Renal pelvis (tissue), 4 donors: ENCODE data around the gene PDZD4. TPM values are rescaled to one million over a fixed set of nuclear protein-coding genes. Genes with fewer than 3 reads are reported as not detected.

Experiments used
- DNase-seq: peaks from one replicate; pipeline ENCODE4 v3.0.0-alpha.2; 2013
- polyA plus RNA-seq, 3 donors: library from polyadenylated mRNA; unstranded; fragments of 120-200 nt; gene quantifications; one replicate each; pipeline ENCODE4 v1.2.1, GENCODE V29; 2013; ENCODE audit not compliant: insufficient read length in 3 of 3

PDZD4 gene
- polyA plus RNA-seq, 3 donors: 8.4 to 12.0 (median 11.7) TPM

DNA sequence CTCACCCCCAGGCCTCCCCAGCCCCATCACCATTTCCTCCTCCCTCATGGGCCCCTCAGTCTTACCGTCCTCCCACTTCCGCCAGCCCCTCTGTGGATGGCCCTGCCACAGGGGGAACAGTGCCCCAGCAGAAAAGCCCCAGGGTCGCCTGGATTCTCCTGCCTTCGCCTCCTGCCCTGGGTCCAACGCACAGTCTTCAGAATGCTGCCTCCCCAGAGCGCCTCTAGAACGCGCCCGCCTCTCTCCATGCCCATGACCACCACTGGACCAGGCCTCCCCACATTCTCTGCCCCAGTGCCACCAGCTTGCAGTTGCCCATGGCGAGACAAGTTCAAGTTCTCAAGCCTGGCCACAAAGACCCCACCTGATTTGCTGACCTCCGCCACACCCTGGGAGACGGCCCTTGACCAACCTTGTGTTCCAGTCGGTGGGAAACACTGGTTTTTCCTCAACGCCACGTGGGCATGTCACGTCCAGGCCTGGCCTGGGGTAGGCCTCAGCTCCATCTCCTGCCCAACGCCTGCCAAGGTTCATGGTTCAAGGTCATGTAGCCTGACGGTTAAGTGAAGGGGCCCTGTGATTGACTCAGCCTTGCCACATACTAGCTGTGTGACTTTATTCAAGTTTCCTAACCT is 66.9 kb downstream of the PDZD4 start:
- DNase-seq: no peak

DNA sequence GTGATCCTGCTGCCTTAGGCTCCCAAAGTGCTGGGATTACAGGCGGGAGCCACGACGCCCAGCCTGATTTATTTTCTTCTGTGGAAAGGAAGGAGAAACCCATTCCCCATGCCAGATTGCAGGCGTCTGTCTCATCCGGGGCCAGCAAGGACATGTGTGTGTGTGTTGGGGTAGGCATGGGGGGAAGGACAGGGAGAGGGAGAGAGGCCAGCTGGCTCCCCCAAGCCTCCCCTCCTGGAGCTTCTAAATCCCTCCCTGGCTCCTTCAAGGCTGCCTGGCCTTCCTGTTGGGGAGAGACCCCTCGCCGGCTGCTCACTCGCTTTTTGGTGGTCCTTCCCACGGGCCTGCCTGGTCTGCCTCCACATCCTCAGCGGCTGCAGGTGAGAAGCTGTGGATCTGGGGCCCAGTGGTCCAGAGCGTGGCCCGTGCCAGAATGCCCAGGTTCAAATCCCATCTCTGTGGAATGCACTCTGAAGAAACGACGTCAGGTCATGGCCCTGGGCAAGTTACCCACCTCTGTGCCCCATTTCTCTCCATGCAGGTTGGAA is 67.6 kb downstream of the PDZD4 start:
- DNase-seq: no peak

DNA sequence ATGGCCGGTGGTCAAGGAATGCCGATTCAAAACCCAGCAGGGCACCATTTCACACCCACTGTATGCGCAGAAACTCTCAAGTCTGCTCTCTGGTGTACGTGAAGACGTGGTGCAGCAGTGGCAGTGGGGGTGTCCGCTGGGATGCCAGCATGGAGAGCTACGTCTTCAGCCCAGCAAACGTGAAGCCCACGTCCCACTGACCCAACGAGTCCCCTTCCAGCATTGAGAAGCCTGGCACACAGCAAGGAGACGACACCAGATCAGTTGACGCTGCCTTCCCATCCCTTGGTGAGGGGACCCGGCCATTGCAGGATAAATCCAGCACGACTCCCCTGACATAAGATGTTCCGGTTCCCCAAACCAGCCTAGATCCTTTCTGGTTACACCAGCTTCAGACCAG is 68.5 kb downstream of the PDZD4 start:
- DNase-seq: no peak

DNA sequence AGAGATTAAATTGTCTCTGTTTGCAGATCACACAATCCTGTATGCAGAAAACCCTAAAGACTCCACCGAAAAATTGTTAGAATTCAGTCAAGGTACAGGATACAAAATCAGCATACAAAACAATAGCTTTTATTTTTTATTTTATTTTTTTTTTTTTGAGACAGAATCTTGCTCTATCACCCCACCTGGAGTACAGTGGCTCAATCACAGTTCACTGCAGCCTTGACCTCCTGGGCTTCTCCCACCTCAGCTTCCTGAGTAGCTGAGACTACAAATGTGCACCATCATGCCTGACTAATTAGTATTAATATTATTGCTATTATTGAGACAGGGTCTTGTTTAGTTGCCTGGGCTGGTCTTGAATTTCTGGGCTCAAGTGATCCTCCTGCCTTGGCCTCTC is 75.2 kb downstream of the PDZD4 start:
- no peak for DNase-seq

Other genes starting within 250 kb of the PDZD4 start
- gene CCNQ, start 231.4 kb downstream of the PDZD4 start, polyA plus RNA-seq: 10 to 100 TPM; 17.3 to 22.2 (median 20.4) TPM
- 10 to 100 TPM; 47.5 to 62.2 (median 53.3) TPM for gene DUSP9, start 183.3 kb downstream of the PDZD4 start, polyA plus RNA-seq
- gene PNCK, start 156.7 kb downstream of the PDZD4 start, polyA plus RNA-seq: 10 to 100 TPM in 2 of 3 donors, 1 to 10 TPM in 1; 8.3 to 12.7 (median 10.2) TPM
- gene SLC6A8, start 142.6 kb downstream of the PDZD4 start, polyA plus RNA-seq: 10 to 100 TPM; 61.9 to 79.5 (median 63.5) TPM
- gene BCAP31, start 106.2 kb downstream of the PDZD4 start, polyA plus RNA-seq: 100 to 1,000 TPM; 190 to 210 (median 196) TPM
- 10 to 100 TPM in 1 of 3 donors, 1 to 10 TPM in 2; 8.5 to 11.0 (median 9.7) TPM for gene ABCD1, start 105.7 kb downstream of the PDZD4 start, polyA plus RNA-seq
- gene PLXNB3, start 66.3 kb downstream of the PDZD4 start, polyA plus RNA-seq: 1 to 10 TPM; 1.1 to 1.8 (median 1.8) TPM
- gene SRPK3, start 49.5 kb downstream of the PDZD4 start, polyA plus RNA-seq: 1 to 10 TPM; 1.2 to 2.7 (median 1.5) TPM
- gene IDH3G, start 36.2 kb downstream of the PDZD4 start, polyA plus RNA-seq: 100 to 1,000 TPM in 1 of 3 donors, 10 to 100 TPM in 2; 87.3 to 103 (median 90.1) TPM
- 100 to 1,000 TPM; 156 to 181 (median 168) TPM for gene SSR4, start 35.9 kb downstream of the PDZD4 start, polyA plus RNA-seq
- gene L1CAM, start 55.6 kb upstream of the PDZD4 start, polyA plus RNA-seq: 10 to 100 TPM; 54.8 to 71.6 (median 56.3) TPM
- 1 to 10 TPM; 1.8 to 5.9 (median 2.4) TPM for gene AVPR2, start 74.1 kb upstream of the PDZD4 start, polyA plus RNA-seq
- 10 to 100 TPM; 34.2 to 44.8 (median 40.7) TPM for gene ARHGAP4, start 95.7 kb upstream of the PDZD4 start, polyA plus RNA-seq
- gene NAA10, start 104.5 kb upstream of the PDZD4 start, polyA plus RNA-seq: 10 to 100 TPM; 79.4 to 80.9 (median 79.6) TPM
- 10 to 100 TPM; 24.6 to 26.5 (median 24.7) TPM for gene RENBP, start 114.1 kb upstream of the PDZD4 start, polyA plus RNA-seq
- gene HCFC1, start 141.3 kb upstream of the PDZD4 start, polyA plus RNA-seq: 10 to 100 TPM; 47.2 to 58.4 (median 51.1) TPM
- 10 to 100 TPM in 1 of 3 donors, 1 to 10 TPM in 2; 5.9 to 11.7 (median 8.8) TPM for gene TMEM187, start 142.2 kb upstream of the PDZD4 start, polyA plus RNA-seq
- gene IRAK1, start 189.4 kb upstream of the PDZD4 start, polyA plus RNA-seq: 10 to 100 TPM; 64.1 to 67.7 (median 64.2) TPM